Measurements from ENCODE around the gene MESP1. TPM values are rescaled to one million over a fixed set of nuclear protein-coding genes. Genes with fewer than 3 reads are reported as not detected.

The MESP1 gene
- total RNA-seq, 1 experiment from 2014 or later, result 6.4 TPM

GRCh38 chr15:89743594-89743993 lies 7.5 kb downstream of the MESP1 start:
- TF ChIP-seq, protein P1, sequence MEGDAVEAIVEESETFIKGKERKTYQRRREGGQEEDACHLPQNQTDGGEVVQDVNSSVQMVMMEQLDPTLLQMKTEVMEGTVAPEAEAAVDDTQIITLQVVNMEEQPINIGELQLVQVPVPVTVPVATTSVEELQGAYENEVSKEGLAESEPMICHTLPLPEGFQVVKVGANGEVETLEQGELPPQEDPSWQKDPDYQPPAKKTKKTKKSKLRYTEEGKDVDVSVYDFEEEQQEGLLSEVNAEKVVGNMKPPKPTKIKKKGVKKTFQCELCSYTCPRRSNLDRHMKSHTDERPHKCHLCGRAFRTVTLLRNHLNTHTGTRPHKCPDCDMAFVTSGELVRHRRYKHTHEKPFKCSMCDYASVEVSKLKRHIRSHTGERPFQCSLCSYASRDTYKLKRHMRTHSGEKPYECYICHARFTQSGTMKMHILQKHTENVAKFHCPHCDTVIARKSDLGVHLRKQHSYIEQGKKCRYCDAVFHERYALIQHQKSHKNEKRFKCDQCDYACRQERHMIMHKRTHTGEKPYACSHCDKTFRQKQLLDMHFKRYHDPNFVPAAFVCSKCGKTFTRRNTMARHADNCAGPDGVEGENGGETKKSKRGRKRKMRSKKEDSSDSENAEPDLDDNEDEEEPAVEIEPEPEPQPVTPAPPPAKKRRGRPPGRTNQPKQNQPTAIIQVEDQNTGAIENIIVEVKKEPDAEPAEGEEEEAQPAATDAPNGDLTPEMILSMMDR (IDR thresholded peaks at IDR 0.05), result no peak
- TF ChIP-seq POLR2AphosphoS5 (IDR thresholded peaks at IDR 0.05; ENCODE audit: low read depth, low read length), result no peak
- TF ChIP-seq, protein P2, sequence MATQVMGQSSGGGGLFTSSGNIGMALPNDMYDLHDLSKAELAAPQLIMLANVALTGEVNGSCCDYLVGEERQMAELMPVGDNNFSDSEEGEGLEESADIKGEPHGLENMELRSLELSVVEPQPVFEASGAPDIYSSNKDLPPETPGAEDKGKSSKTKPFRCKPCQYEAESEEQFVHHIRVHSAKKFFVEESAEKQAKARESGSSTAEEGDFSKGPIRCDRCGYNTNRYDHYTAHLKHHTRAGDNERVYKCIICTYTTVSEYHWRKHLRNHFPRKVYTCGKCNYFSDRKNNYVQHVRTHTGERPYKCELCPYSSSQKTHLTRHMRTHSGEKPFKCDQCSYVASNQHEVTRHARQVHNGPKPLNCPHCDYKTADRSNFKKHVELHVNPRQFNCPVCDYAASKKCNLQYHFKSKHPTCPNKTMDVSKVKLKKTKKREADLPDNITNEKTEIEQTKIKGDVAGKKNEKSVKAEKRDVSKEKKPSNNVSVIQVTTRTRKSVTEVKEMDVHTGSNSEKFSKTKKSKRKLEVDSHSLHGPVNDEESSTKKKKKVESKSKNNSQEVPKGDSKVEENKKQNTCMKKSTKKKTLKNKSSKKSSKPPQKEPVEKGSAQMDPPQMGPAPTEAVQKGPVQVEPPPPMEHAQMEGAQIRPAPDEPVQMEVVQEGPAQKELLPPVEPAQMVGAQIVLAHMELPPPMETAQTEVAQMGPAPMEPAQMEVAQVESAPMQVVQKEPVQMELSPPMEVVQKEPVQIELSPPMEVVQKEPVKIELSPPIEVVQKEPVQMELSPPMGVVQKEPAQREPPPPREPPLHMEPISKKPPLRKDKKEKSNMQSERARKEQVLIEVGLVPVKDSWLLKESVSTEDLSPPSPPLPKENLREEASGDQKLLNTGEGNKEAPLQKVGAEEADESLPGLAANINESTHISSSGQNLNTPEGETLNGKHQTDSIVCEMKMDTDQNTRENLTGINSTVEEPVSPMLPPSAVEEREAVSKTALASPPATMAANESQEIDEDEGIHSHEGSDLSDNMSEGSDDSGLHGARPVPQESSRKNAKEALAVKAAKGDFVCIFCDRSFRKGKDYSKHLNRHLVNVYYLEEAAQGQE (IDR thresholded peaks at IDR 0.05; ENCODE audit: insufficient read depth in 1 of 2, low read depth in 2 of 2, low read length in 1 of 2), result no peak
- no peak for TF ChIP-seq SIN3A (IDR thresholded peaks at IDR 0.05; ENCODE audit: borderline replicate concordance, insufficient read depth, low read depth, low read length)
- TF ChIP-seq TCF7L2 (IDR thresholded peaks at IDR 0.05; ENCODE audit: low read depth, low read length), result no peak

GRCh38 chr15:89743011-89743410 lies 8.0 kb downstream of the MESP1 start:
- DNase-seq (ENCODE audit: low read depth, low spot score), result no peak
- no peak for ATAC-seq
- Histone ChIP-seq H3K4me1 (ENCODE audit: control insufficient read depth, insufficient read depth, low read length) (no peaks in the 10 kb centered on the region), H3K27ac (ENCODE audit: low read length) (no peak overlapping the region), H3K9me3 (ENCODE audit: control insufficient read depth, insufficient read depth, low read depth, low read length) (no peaks in the 10 kb centered on the region), H3K36me3 (ENCODE audit: control insufficient read depth, insufficient read depth, low read length) (no peaks in the 10 kb centered on the region), H3K27me3 (ENCODE audit: control insufficient read depth, insufficient read depth, low read length) (no peaks in the 10 kb centered on the region), H3K4me3 (ENCODE audit: low read depth in 2 of 2, low read length in 2 of 2) (no peak overlapping the region)
- in situ Hi-C loops (cut with HindIII; ENCODE audit: low pct_unique_long_range_greater_than_20kb, low sequenced_read_pairs) (no loop called here), intact Hi-C loops (cut with micrococcal nuclease; ENCODE audit: unreplicated experiment) (loop anchor here (5.0 to 10.0 kb wide), 2 partner anchors 149 to 332 kb away; partner anchors contain the start of gene AP3S2)
- CTCF ChIA-PET, result no interaction called here
- TF ChIP-seq TCF7L2 (IDR thresholded peaks at IDR 0.05; ENCODE audit: low read depth, low read length) (no peak), SIN3A (IDR thresholded peaks at IDR 0.05; ENCODE audit: borderline replicate concordance, insufficient read depth, low read depth, low read length) (no peak), POLR2AphosphoS5 (IDR thresholded peaks at IDR 0.05; ENCODE audit: low read depth, low read length) (no peak)
- TF ChIP-seq, protein P2 (IDR thresholded peaks at IDR 0.05; ENCODE audit: insufficient read depth in 1 of 2, low read depth in 2 of 2, low read length in 1 of 2), result no peak
- TF ChIP-seq, protein P1 (IDR thresholded peaks at IDR 0.05), result no peak
- POLR2A ChIA-PET, result no interaction called here
- no TSS peak for BruUV-seq (replicated peaks)

More at GRCh38 chr15:89743594-89743993, 7.5 kb downstream of the MESP1 start:
- Histone ChIP-seq H3K27ac (ENCODE audit: low read length) (no peak overlapping the region), H3K27me3 (ENCODE audit: control insufficient read depth, insufficient read depth, low read length) (no peaks in the 10 kb centered on the region), H3K4me3 (ENCODE audit: low read depth in 2 of 2, low read length in 2 of 2) (no peak overlapping the region), H3K36me3 (ENCODE audit: control insufficient read depth, insufficient read depth, low read length) (no peaks in the 10 kb centered on the region), H3K4me1 (ENCODE audit: control insufficient read depth, insufficient read depth, low read length) (no peaks in the 10 kb centered on the region), H3K9me3 (ENCODE audit: control insufficient read depth, insufficient read depth, low read depth, low read length) (no peaks in the 10 kb centered on the region)
- ChIA-PET POLR2A (interaction anchor here (0.5 kb wide), 1 partner anchor 10 kb away, joined by 6 read pairs; no protein-coding TSS in a partner anchor), CTCF (no interaction called here)
- no peak for ATAC-seq
- no TSS peak for BruUV-seq (replicated peaks)
- in situ Hi-C loops (cut with HindIII; ENCODE audit: low pct_unique_long_range_greater_than_20kb, low sequenced_read_pairs) (no loop called here), intact Hi-C loops (cut with micrococcal nuclease; ENCODE audit: unreplicated experiment) (loop anchor here (5.0 to 10.0 kb wide), 2 partner anchors 149 to 331 kb away; partner anchors contain the start of gene AP3S2)
- DNase-seq (ENCODE audit: low read depth, low spot score), result no peak
